PFSK-1 (cell line): ENCODE measurements around the gene NBEA.

ENCODE experiments used
- FOXP2 ChIP-seq: optimal IDR thresholded peaks from 2 replicates; pipeline ENCODE3; 2011; ENCODE audit warnings: borderline replicate concordance, control low read depth, inconsistent platforms; ENCODE audit not compliant: insufficient read depth; ENCODE audit errors: extremely low read length, extremely low read depth
- POLR2AphosphoS5 ChIP-seq: IDR thresholded peaks from 2 replicates; pipeline ENCODE4 v1.6.1; 2012; ENCODE audit warnings: low read depth, mild to moderate bottlenecking, control low read depth, low read length, moderate library complexity
- TAF1 ChIP-seq: IDR thresholded peaks from 2 replicates; pipeline ENCODE4 v1.6.1; 2012; ENCODE audit warnings: low read length, control low read depth, borderline replicate concordance; ENCODE audit not compliant: insufficient read depth
- TF ChIP-seq, protein P1 (sequence below), 2 experiments: IDR thresholded peaks; 2 replicates each; pipeline versions ENCODE4 v1.6.1 to v1.8.0; 2011 to 2012; ENCODE audit warnings: low read depth in 2 of 2, low read length in 2 of 2, control low read depth in 1 of 2, inconsistent platforms in 1 of 2, mild to moderate bottlenecking in 1 of 2, moderate library complexity in 1 of 2; ENCODE audit not compliant: insufficient read depth in 1 of 2

DNA sequence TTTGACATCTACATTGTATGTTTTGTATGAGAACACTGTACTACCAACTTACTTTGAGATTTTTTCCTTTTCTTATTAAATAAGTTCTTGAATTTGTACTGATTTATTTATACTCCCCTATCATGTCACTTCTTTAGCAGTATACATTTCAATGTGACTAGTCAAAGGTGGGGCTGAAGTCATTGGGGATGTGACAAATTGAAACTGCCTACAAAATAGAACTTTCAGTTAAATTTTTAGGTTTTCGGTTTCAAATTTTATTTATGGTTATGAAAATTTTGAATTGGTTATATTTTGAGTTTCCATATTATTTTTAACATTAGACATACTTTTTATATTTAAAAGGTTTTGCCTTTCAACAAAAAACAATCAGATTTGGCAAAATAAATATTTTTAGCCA is 221.6 kb downstream of the NBEA start:
- TF ChIP-seq POLR2AphosphoS5 (no peak), TAF1 (no peak), FOXP2 (no peak)
- TF ChIP-seq, protein P1, sequence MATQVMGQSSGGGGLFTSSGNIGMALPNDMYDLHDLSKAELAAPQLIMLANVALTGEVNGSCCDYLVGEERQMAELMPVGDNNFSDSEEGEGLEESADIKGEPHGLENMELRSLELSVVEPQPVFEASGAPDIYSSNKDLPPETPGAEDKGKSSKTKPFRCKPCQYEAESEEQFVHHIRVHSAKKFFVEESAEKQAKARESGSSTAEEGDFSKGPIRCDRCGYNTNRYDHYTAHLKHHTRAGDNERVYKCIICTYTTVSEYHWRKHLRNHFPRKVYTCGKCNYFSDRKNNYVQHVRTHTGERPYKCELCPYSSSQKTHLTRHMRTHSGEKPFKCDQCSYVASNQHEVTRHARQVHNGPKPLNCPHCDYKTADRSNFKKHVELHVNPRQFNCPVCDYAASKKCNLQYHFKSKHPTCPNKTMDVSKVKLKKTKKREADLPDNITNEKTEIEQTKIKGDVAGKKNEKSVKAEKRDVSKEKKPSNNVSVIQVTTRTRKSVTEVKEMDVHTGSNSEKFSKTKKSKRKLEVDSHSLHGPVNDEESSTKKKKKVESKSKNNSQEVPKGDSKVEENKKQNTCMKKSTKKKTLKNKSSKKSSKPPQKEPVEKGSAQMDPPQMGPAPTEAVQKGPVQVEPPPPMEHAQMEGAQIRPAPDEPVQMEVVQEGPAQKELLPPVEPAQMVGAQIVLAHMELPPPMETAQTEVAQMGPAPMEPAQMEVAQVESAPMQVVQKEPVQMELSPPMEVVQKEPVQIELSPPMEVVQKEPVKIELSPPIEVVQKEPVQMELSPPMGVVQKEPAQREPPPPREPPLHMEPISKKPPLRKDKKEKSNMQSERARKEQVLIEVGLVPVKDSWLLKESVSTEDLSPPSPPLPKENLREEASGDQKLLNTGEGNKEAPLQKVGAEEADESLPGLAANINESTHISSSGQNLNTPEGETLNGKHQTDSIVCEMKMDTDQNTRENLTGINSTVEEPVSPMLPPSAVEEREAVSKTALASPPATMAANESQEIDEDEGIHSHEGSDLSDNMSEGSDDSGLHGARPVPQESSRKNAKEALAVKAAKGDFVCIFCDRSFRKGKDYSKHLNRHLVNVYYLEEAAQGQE (IDR thresholded peaks at IDR 0.05; ENCODE audit: insufficient read depth in 1 of 2, low read depth in 2 of 2, low read length in 2 of 2) = no peak
